CD4-positive, alpha-beta T cell treated with Interleukin-15 for 4 hours (primary cell): ENCODE results near the gene PNKD.

Source experiments
- DNase-seq: peaks from one replicate; pipeline ENCODE4 v3.0.0-alpha.2; 2020; ENCODE audit warnings: low spot score

Gene PNKD, protein sequence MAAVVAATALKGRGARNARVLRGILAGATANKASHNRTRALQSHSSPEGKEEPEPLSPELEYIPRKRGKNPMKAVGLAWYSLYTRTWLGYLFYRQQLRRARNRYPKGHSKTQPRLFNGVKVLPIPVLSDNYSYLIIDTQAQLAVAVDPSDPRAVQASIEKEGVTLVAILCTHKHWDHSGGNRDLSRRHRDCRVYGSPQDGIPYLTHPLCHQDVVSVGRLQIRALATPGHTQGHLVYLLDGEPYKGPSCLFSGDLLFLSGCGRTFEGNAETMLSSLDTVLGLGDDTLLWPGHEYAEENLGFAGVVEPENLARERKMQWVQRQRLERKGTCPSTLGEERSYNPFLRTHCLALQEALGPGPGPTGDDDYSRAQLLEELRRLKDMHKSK

DNA sequence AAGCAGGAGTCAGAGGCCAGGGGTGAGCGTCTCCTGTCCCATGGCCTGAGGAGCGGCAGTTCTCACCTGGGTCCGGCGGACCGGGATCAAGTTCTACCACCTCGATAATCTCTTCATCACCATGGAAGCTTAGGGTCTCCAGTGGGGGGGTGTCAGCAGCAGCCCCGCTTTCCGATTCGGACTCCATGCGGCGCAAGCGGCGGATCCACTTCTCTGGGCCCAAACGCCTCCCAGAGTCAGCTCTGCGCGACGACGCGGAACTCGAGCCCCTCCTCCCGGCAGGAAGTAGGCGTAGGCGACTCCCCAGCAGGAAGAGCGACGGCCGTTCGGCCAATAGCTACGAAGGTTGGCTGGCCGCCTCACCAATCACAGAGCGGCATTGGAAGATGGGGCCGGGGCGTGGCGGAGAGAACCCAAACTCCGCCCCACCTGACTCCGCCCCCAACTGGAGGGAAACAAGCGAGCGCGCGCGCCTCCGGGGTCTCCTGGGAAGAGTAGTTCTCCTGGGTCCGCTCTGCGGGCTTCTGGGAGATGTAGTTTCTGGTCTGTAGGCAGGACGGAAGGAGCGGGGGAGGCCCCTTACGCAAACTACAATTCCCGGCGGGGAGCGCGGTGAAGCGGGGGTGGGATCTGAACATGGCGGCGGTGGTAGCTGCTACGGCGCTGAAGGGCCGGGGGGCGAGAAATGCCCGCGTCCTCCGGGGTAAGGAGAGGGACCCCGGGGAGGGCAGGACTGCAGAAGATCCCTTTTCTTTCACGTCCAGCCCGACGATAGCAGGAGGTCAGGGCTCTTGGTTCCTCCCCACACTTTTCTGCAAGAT, at the start of gene PNKD, which contains the start of gene AAMP:
TSS of gene PNKD (plus strand) at position 620 of the 821 bp plus-strand sequence. CDS start at position 637, 17 bp downstream.
TSS of gene AAMP (minus strand) at position 238 of the 821 bp plus-strand sequence. CDS start at position 187, 51 bp downstream.
- DNase-seq, result peak; percentile 100

DNA sequence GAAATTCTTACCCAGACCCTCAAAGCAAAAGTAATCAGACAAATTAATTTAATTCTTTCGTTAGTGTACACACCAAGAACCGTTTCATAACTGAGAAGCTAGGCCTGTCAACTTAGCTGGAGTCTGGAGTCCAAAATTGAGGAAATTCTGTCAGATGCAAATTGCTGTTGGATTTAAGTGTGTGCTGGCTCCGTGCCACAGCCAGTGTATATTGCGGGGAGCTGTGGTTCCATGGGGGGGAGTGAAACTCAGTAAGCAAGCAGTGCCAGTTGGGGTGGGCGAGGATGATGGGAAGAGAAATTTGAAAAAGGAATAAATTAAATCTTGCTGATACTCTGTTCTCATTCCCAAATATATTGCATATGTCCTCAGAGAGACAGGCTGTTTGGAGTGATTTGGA, 49.3 kb upstream of the PNKD start:
- DNase-seq, result no peak

DNA sequence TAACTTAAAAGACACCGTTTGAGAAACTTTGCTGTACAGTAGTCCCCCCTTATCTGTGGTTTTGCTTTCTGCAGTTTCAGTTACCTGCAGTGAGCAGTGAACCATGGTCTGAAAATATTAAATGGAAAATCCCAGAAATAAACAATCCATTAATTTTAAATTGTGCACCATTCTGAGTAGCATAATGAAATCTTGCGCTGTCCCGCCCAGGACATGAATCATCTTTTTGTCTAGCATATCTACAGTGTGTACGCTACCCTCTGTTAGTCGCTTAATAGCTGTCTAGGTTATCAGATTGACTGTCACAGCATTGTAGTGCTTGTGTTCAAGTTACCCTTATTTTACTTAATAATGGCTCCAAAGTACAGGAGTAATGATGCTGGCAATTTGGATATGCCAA, 47.3 kb upstream of the PNKD start:
- DNase-seq, result peak; percentile 53

DNA sequence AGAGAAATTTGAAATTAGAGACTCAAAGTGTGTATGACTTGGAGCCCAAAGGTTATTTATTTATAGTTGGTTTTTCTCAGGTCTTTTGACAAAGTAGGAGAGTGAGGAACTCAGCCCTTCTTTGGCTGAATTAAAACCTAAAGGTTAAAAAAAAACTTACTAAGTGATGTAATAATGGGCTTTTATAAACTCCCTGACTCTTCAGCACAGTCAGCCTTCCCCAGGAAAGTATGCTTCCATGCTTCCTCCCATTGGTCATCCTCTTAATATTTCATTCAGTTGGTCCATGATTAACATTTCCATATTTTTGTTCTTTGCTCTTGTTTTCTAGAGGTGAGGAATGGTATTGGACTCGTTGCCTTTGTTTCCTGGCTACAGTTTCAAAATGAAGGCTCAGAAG, 46.1 kb upstream of the PNKD start:
- DNase-seq, result no peak

DNA sequence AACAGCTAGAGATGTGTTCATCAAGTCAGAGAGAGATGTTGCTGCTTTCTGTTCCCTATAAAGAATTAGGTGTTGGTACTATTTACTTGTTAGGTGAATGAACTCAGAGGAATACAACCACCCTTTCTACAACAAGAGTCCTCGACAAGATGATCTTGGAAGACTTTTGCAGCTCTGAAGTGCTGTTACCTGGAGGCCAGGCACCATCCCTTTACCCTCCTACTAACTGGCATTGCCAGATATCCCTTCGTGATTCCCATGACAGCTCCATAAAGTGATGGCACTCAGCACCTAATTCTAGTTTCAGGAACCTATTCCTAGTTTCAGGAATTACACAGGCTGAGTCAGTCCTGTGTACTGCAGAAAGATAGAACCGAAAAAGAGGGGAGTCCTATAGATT, 43.4 kb upstream of the PNKD start:
- DNase-seq, result no peak

DNA sequence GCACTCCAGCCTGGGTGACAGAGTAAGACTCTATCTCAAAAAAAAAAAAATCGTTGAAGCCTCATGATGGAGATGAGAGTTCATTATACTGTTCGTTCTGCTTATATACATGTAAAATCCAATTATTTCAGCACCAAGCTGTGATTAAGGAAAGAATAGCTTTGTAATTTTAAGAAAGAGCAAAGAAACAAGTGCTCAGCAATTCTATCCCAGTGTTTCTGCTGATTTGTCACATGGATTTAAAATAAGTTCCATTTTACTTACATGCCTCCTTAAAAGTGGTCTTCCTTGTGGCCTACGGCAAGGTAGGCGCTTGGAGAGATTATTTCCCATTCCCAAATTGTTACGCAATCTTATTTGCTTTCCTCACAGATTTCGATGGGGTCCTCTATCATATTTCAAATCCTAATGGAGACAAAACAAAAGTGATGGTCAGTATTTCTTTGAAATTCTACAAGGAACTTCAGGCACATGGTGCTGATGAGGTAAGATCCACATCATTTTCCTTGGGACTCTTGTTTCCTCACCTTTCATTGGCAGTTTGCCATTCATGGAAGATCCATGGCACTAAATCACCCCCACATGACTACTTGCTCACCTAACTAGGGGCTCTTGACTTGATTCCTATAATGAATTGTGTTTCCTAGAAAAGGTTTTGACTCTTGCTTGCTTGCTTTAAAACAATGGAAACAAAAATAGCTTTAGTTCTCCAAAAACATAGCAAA, 41.8 kb upstream of the PNKD start:
- no peak for DNase-seq

DNA sequence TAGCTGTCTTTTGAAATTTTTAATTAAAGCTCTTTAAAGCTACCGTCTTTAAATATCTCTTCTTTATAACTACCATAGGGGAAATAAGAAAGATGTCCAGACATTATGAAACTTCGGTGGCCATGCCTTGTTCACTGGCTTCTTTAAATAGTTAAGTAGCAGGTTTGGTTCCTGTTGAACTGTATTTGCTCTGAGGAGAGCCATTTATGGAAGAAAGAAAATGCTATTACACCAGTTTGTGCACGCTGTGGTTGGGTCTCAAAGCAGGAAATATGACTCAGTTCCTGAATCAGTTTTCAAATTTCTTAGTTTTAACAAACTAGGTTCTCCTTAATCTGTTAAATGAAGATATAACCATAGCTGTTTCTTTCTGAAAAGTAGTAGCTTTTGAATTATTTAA, 41.1 kb upstream of the PNKD start:
- peak; percentile 67 for DNase-seq

DNA sequence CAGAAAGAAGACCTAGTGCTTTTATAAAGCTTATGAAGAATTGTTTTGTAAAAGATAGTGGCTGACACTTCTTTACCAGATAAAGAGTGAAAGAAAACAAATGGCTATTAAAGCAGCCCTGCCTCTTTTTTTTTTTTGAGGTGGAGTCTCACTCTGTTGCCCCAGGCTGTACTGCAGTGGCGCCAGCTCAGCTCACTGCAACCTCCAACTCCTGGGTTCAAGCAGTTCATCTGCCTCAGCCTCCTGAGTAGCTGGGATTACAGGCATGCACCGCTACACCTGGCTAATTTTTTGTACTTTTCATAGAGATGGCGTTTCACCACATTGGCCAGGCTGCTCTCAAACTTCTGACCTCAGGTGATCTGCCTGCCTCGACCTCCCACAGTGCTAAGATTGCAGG, 40.5 kb upstream of the PNKD start:
- DNase-seq, result no peak

DNA sequence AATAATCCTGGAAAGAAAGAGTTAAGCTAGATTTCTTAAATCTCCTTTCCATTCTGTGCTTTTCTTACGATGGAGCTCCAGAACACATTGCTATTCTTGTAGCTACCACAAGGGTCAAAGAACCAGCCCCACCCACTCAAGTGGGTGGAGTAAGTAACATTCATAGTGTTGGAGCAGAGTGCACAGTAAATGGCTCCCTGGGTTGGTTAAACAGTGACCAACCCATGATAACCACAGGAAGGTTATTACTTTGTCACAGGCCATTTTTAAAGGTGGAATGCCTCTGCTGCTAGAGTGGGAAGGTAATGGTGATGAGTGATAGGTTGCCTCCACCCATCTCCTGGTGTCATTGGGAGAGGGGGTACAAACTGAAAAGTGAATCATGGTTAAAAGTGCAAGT, 39.4 kb upstream of the PNKD start:
- peak; percentile 56 for DNase-seq

DNA sequence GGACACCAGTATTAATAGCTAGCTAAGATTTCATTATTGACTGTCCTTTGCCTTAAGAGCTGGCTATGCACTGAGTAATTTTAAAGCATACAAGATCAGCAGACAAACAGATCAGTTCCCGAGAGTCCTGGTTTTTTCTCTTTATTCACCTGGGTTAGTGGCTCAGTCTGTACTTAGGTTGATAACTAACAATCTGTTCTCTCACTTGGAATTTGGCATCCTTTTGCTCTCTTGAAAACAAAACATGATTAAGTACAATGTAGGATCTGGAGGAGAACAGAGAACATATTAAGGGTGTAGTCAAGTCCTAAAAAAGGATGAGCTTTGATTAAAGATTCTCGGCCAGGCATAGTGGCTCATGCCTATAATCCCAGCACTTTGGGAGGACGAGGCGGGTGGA, 36.8 kb upstream of the PNKD start:
- DNase-seq, result no peak

DNA sequence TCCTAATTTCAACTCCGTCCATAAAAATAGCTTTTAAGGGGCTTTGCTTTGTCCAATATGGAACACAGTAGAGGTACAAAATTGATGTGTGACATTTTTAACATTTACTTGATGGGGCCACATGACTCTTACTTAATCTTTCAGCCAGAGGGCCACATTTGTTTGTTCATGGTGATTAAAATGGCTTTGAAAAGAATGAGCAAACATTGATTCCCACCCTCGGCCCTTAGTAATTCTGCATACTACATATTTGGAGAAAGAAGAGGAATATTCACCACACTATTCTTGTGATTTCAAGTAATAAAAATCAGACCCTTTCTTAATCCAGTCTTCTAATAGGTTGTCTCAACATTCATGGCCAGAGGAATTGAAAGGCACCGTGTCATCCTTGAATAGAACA, 35.8 kb upstream of the PNKD start:
- no peak for DNase-seq

DNA sequence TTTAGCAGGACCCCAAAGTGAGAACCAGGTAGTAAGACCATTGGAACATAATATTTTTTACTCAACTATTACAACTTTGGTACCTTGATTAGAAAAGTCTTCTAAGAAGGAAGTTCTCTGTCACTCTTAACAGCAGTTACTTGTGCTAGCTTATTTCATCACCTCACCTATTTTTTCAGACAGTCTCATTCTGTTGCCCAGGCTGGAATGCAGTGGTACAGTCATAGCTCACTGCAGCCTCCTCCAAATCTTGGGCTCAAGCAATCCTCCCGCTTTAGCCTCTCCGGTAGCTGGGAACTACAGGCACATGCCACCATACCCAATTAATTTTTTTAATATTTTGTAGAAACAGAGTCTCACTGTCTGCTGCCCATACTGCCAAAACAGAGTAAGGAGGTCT, 35.3 kb upstream of the PNKD start:
- DNase-seq, result no peak

DNA sequence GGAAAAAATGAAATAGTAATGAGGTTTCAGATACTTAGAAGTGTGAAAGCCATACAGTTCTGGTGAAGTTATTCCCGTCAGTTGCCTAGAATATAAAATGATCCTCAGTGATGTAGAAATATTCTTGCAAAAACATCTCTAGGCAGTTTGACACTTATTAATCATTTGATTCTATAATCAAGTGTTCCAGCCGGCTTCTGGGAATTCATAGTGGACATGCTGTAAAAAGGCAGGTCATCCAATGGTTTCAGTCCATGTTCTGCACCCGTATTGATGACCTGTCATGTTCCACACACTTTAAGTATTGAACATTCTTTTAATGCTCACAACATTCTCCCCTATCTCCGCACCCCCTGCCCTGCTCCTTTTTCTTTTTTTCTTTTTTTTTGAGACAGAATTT, 33.5 kb upstream of the PNKD start:
- DNase-seq, result no peak

DNA sequence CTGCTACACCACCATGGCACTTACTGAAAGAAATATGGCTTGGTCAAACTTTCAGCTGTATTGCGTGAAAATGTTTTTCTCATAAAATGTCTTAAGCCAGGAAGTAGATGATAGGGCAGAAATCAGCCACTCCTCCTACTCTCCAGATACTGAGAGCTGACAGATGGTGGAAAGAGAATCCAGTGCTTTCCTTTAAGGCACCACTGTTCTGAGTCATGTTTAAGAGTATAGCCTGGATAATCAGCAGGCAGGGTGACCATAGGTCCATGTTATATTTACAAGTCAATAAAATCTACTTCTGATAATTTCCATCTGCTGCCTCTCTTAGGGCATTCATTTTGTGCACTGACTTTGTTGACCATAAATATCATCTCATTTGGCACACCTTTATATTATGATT, 31.4 kb upstream of the PNKD start:
- DNase-seq, result no peak

DNA sequence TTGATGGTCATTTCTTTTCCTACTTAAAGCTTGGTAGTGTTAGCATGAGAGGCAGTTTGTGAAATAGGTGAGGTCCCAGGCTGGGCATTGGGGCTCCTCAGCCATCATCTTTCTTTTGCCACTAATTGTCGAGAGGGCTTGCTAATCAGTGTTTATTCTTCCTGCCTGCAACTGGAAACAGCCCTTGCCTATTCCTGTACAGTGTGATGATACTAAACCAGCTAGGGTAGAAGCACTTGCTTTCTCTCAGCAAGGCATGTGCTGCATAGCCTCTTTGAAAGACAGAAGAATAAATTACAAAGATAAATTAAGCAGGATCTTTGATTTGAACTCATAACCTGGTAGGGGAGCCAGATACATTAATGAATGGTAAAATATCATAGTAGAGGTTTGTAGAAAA, 26.1 kb upstream of the PNKD start:
- DNase-seq, result no peak

DNA sequence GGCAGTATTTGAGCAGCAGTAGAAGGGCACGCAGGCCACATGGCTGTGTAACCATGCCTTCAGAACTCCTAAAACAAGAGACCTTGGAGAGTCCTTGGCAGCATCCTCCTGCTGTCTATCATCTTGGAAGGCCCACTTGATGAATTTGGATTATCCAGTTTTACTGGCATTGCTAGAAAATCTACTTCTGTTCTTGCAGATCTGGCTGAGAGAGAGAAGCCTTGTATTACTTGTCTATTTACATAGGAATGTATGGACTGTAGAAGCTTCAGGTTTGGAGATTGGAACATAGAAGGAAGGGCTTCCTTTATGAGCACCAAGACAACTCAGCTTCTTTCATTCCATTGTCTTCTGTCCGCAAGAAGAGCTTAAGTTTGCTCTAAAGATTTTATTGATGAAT, 25.7 kb upstream of the PNKD start:
- no peak for DNase-seq

DNA sequence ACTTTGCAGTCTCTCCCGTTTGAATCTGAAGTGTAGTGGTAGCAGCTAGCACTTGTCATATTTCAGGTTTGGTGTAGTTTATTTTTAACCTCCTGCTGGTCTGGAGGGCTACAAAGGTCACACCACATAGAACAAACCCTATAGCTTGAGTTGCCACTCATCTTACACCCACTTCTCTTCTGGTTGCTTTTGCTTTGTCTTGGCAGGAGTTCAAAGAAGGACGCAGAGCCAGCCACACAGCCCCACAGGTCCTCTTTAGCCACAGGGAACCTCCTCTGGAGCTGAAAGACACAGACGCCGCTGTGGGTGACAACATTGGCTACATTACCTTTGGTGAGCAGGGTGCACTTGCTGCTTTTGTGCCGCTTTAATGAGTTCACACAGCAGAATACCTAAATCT, 25.1 kb upstream of the PNKD start:
- no peak for DNase-seq

DNA sequence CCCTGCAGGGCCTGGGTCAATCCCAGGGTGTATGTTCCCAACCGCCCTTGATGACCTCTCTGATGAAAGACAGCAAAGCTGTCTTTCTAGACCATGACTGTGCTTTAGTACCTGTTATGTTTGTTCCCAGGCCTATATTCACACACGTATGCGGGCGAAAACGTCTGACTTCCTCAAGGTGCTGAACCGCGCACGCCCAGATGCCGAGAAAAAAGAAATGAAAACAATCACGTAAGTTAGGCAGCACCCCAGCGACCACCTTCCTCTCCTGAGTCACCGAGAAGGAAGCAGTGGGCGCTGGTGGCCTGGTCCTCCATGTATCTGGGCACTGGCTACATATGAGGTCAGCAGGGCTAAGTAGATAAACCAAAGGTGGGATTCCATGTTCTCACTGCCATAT, 20.6 kb upstream of the PNKD start:
- DNase-seq, result no peak

DNA sequence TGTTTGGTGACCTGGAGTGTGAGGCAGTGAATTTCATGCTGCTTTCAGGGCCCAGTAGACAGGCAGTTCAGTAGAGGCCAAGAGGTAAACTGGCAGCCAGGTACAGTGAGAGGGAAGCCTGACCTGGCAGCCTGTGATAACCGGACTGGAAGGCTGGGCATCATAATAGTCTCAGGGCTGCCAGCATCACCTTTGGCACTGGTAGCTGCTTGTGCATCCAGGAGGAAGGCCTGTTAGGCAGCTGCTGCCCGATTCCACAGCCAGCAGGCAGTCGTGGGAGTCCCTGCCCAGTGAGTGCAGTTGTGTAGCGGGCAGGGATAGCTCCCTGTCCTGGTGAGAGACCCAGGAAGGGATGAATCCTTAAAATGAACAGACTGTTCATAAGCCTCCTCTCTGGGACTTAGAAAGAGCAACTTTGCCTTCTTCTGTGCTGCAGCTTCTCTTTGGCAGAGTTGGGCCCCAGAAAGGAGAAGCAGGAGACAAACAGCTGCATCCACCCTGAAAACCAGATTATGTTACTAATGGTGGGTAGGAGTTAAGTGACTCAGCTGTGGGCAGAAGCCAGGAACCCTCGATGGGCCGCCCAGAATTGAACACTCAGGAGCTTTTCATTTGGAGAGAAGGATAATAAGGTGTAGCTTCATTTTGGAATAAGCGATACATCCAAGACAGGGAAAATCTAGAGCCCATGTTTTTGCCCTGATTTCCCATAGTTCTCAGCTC, 17.6 kb upstream of the PNKD start:
- DNase-seq, result no peak

DNA sequence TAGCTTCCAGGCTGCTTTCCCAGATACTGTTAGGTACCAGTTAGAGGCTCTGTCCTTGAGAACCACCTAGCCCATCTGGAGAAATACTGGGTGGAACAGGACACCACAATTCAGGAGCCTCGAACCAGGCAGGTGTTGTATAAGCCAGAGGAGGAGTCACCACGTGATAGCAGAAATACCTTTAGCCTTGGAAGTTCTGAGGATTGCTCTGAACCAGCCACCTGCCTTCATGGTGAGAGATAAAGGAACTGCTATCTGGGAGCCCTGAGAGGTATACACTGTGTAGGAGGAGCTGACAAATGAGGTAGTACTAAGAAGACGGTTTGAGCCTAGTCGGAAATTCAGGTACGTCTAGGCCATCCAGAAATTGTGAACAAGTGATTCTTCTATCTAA, 17.1 kb upstream of the PNKD start:
- DNase-seq, result no peak

DNA sequence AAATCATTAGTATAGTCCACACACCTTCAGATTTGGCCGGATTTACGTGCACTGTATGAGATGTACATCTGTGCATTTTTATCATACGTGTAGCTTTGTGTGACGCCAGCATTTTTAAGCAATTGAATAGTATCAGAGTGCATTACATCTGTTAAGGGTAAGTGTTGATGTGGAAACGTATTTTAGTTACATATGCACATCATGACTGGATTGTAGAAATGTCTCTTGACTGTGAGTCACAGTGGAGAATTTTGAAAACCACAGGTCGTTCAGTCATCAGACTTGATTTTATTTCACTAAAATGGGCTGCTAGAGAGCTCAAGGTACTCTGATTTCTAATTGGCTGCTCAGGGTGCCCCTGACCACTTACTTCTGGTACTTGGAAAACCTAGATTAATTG, 14.9 kb upstream of the PNKD start:
- no peak for DNase-seq
